Measurements from ENCODE around the gene NTRK3. TPM values are rescaled to one million over a fixed set of nuclear protein-coding genes. Genes with fewer than 3 reads are reported as not detected.

The NTRK3 gene
- total and polyA plus RNA-seq, 2 donors (not counting 3 experiments of a cell fraction or from before 2014, with no cell fraction given) = not detected

GRCh38 chr15:87967951-87968350 is 288.6 kb downstream of the NTRK3 start:
- no peak for DNase-seq (ENCODE audit: low read depth, low spot score)
- Histone ChIP-seq H4K20me1 (replicated peaks; ENCODE audit: control insufficient read depth, extremely low read depth, insufficient read depth, low read length) (no peaks in the 10 kb centered on the region), H3K4me2 (ENCODE audit: insufficient read depth, low read length) (no peak overlapping the region), H3K9me3 (replicated peaks; ENCODE audit: control insufficient read depth, insufficient read depth, low read length) (peaks cover 7% of the 10 kb centered on the region), H2AFZ (ENCODE audit: low read depth, low read length) (no peak overlapping the region), H3K9ac (replicated peaks; ENCODE audit: extremely low read depth, insufficient read depth, low read length) (no peak overlapping the region), H3K4me1 (ENCODE audit: control insufficient read depth, extremely low read depth, insufficient read depth, low read length) (no peaks in the 10 kb centered on the region), H3K79me2 (ENCODE audit: control insufficient read depth, insufficient read depth, low read length) (no peaks in the 10 kb centered on the region), H3K36me3 (ENCODE audit: control insufficient read depth in 2 of 2, extremely low read depth in 1 of 2, insufficient read depth in 2 of 2, low read length in 2 of 2) (no peaks in the 10 kb centered on the region), H3K9me1 (replicated peaks; ENCODE audit: control insufficient read depth, extremely low read depth, insufficient read depth, low read length) (no peaks in the 10 kb centered on the region), H3K27me3 (ENCODE audit: control insufficient read depth in 2 of 2, insufficient read depth in 2 of 2, low read length in 2 of 2) (no peaks in the 10 kb centered on the region), H3K27ac (ENCODE audit: insufficient read depth, low read depth, low read length) (no peak overlapping the region), H3K4me3 (replicated peaks in 1 of 3; ENCODE audit: insufficient read depth in 1 of 3, low read depth in 1 of 3, low read length in 3 of 3) (no peak overlapping the region)
- dilution Hi-C loops (cut with MboI; ENCODE audit: extremely low pct_ligation_motif_present, low sequenced_read_pairs) (no loop called here), intact Hi-C loops (cut with micrococcal nuclease) (no loop called here)
- ChIA-PET POLR2A (no interaction called here), CTCF (no interaction called here)
- no TSS peak for BruUV-seq (replicated peaks)
- FAIRE-seq = no peak
- TF ChIP-seq JUN (IDR thresholded peaks at IDR 0.05; ENCODE audit: borderline replicate concordance, insufficient read depth, insufficient read length, low read depth) (no peak), POLR2A (IDR thresholded peaks at IDR 0.05; ENCODE audit: low read depth, low read length) (no peak), GATA2 (IDR thresholded peaks at IDR 0.05; ENCODE audit: insufficient read depth, insufficient read length, low read depth, low read length) (no peak), MAX (IDR thresholded peaks at IDR 0.05; ENCODE audit: insufficient read depth, insufficient read length) (no peak), MYC (IDR thresholded peaks at IDR 0.05; ENCODE audit: low read depth, low read length) (no peak), POLR2AphosphoS5 (IDR thresholded peaks at IDR 0.05; ENCODE audit: insufficient read depth, low read depth, low read length) (no peak), CTCF (IDR thresholded peaks at IDR 0.05; ENCODE audit: extremely low read depth in 1 of 2, insufficient read depth in 1 of 2, low read depth in 1 of 2, low read length in 2 of 2) (no peak), FOS (IDR thresholded peaks at IDR 0.05; ENCODE audit: borderline replicate concordance, insufficient read depth, low read length) (no peak), EZH2 (IDR thresholded peaks at IDR 0.05; ENCODE audit: borderline replicate concordance, low read depth, low read length, severe bottlenecking) (no peak)

Data from endothelial cell of umbilical vein (primary cell).